GM23338 (cell line): Measurements from ENCODE around the gene ADGRL1.

Source experiments
- CREB1 ChIP-seq: fragments of 250-450 bp; sonication (Bioruptor Pico); IDR thresholded peaks from 2 replicates; pipeline ENCODE4 v1.5.0; 2020; ENCODE audit warnings: low read depth, mild to moderate bottlenecking, moderate library complexity
- CTCF ChIP-seq, 2 experiments: fragments of 200-600 bp in 1 of 2; sonication (generic) in 1 of 2; conservative IDR thresholded peaks; 2 replicates each; pipeline versions ENCODE4 v1.5.1 to v1.6.1; 2016 to 2017; ENCODE audit warnings: antibody characterized with exemption in 2 of 2, low read depth in 2 of 2, mild to moderate bottlenecking in 2 of 2, moderate library complexity in 1 of 2
- ETS1 ChIP-seq: IDR thresholded peaks from 2 replicates; pipeline ENCODE4 v1.6.1; 2016; ENCODE audit warnings: antibody characterized with exemption
- EZH2 ChIP-seq: fragments of 200-600 bp; sonication (generic); IDR thresholded peaks from one replicate; pipeline ENCODE4 v1.8.0; 2017; ENCODE audit warnings: antibody characterized with exemption, mild to moderate bottlenecking, low read depth; ENCODE audit not compliant: unreplicated experiment
- EZH2phosphoT487 ChIP-seq: fragments of 200-600 bp; sonication (generic); IDR thresholded peaks from one replicate; pipeline ENCODE4 v1.8.1; 2018; ENCODE audit warnings: antibody characterized with exemption; ENCODE audit not compliant: unreplicated experiment
- NANOG ChIP-seq: IDR thresholded peaks from 2 replicates; pipeline ENCODE4 v1.6.1; 2016; ENCODE audit warnings: antibody characterized with exemption, borderline replicate concordance
- POLR2AphosphoS5 ChIP-seq: IDR thresholded peaks from 2 replicates; pipeline ENCODE4 v1.6.1; 2016; ENCODE audit warnings: antibody characterized with exemption, low read depth
- REST ChIP-seq: IDR thresholded peaks from one replicate; pipeline ENCODE4 v1.6.1; 2018; ENCODE audit warnings: antibody characterized with exemption; ENCODE audit not compliant: unreplicated experiment

- no peak for TF ChIP-seq EZH2
- TF ChIP-seq CTCF (conservative IDR thresholded peaks at IDR 0.05; ENCODE audit: low read depth in 2 of 2) = no peak
- TF ChIP-seq POLR2AphosphoS5 = no peak
- no peak for TF ChIP-seq EZH2phosphoT487
- TF ChIP-seq REST = no peak
- no peak for TF ChIP-seq CREB1
- no peak for TF ChIP-seq NANOG
- no peak for TF ChIP-seq ETS1
Measured at GRCh38 chr19:14250870-14251269, 44.9 kb upstream of the ADGRL1 start.
